Activated naive CD4-positive, alpha-beta T cell (primary cell): ENCODE measurements around the gene KRT84.
"Not testable (repeated sequence)": the region's sequence is repeated elsewhere in the genome, so short reads cannot be mapped to it uniquely, and the experiment has no call there.

Experiments used
- DNase-seq, 4 experiments: peaks; one replicate each; lab custom pipeline; 2025; lab: John Stamatoyannopoulos, UW

Gene KRT84

DNA sequence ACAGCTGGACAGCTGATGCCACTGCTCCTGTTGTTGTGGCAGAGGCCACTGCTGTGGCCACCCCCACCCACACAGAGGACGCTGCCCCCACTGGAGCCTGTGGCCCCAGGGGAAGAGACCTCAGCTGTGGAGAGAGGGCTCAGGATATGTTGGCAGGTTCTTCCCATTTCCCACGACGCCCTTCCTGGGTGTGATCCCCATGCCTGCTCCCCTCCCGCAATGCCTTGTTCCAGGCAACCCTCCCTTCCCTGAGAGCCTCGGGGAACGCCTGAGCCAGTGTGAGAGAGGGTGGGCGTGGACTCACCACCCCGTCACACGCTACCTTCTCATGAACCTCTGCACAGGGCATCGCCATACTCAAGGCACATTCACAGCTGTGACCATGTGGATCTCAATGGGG is 26.4 kb upstream of the KRT84 start:
- DNase-seq, result no peak

DNA sequence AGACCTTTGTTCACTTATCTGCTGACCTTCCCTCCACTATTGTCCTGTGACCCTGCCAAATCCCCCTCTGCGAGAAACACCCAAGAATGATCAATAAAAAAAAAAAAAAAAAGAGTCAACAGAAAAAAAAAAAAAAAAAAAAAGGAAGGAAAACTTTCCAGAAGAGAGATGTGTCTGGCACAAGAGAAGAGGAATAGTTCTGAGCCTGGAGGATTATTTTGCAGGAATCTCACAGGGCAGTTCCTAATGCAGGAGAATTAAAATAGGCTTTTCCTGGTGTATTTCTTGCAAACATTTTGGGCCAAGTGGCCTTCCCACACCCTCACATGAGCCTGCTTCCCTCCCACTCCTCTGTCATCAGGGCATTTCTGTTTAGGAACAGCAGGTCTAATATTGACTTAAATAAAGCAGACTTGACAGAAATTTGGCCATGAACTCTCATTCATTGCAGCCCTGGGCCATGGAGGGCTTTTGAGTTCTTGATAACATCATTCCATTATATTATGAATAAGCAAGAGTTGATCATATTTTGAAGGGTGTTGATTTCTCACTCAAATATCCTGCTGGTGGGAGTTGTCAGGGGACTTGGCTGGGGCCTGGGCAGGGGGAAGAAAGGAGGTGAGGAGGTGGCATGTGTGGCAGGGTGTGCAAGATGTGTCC is 25.3 kb upstream of the KRT84 start:
- not testable (repeated sequence) for DNase-seq

DNA sequence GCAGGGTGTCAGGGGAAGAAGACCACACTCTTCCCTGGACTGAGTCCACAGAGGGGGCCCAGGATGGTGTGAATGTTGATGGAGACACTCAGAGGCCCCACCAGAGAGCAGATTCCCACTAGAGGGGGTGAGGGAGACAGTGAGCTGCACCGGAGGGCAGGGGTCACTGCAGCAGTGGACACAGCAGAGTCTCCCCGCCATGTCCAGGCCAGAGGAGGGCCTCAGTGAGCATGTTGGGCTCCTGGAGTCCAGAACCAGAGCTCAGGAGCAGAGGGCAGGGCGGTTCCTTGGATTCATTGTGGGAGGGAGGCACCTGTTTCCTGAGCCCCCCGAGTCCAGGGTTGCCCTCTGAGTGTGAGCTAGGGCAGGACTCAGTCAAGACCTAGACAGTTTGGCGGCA is 22.5 kb upstream of the KRT84 start:
- no peak for DNase-seq

- DNase-seq, result no peak
These were observed 20.5 kb upstream of the KRT84 start, which contains the start of gene KRT82 for GRCh38 chr12:52405922-52406385. TSS of gene KRT82 (minus strand) at chr12:52406335. CDS start at chr12:52406277, 58 bp downstream.

DNA sequence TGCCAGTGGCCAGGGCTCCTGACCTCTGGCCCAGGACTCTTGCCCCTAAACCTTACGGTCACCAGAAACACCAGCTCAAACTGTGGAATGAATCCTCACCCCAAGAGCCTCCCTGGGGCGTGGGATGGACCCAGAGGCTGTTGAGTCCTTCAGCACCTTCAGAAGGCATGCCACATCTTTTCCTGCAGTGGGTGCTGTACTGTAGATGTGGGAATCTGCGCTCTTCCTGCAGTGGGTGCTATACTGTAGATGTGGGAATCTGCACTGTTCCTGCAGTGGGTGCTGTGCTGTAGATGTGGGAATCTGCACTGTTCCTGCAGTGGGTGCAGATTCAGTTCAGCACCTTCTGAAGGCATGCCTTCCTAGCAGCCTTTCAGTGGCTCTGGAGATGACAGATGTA is 19.5 kb upstream of the KRT84 start:
- DNase-seq, result no peak

- DNase-seq, result no peak
These were observed 18.1 kb upstream of the KRT84 start for GRCh38 chr12:52403561-52403960.

GRCh38 chr12:52402873-52403540 is 17.6 kb upstream of the KRT84 start:
- DNase-seq, result no peak

GRCh38 chr12:52402377-52402776 is 16.9 kb upstream of the KRT84 start:
- no peak for DNase-seq

GRCh38 chr12:52401926-52402325 is 16.5 kb upstream of the KRT84 start:
- DNase-seq, result no peak

DNA sequence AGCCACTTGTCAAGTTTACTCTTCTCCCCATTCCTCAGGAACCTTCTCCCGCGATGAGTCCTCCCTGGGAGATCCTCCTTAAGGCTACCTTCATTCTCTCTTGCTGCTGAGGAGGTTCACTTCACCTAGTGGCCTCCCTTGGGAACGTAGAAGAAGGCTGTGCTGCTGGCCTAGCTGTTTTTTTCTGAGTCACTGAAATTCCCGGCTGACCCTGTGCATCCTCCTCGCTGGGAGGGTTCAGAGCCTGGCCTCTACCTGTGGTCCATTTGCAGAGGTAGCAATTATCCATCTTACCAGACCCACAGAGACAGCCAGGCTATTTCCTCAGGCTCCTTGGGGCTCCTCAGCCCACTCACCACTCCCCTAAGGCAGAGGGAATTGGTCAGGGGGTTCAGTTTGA is 16.1 kb upstream of the KRT84 start:
- DNase-seq, result no peak

DNA sequence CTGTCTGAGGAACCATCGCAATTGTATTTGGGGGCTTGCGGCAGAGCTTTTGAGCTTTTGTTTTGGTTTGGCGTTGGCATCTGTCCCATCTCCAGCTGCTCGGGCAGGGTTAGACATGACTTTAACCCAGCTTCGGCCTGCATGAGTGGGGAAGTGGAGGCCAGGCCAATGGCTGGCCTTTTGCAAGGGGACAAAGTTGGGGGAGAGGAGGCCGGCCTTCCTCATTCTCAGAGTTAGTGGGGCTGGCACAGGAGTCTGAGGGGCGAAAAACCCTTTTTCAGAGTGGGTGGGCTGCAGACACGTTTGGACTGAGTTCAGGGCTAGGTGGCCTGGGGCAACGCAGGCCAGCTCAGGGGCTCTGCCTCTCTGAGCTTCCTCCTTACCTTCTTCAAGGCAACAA is 15.5 kb upstream of the KRT84 start:
- DNase-seq, result no peak

GRCh38 chr12:52399756-52400155 is 14.3 kb upstream of the KRT84 start:
- no peak for DNase-seq

GRCh38 chr12:52398176-52398575 is 12.7 kb upstream of the KRT84 start:
- DNase-seq, result no peak

GRCh38 chr12:52396656-52397055 is 11.2 kb upstream of the KRT84 start:
- DNase-seq, result no peak

GRCh38 chr12:52395761-52396434 is 10.4 kb upstream of the KRT84 start:
- no peak for DNase-seq

DNA sequence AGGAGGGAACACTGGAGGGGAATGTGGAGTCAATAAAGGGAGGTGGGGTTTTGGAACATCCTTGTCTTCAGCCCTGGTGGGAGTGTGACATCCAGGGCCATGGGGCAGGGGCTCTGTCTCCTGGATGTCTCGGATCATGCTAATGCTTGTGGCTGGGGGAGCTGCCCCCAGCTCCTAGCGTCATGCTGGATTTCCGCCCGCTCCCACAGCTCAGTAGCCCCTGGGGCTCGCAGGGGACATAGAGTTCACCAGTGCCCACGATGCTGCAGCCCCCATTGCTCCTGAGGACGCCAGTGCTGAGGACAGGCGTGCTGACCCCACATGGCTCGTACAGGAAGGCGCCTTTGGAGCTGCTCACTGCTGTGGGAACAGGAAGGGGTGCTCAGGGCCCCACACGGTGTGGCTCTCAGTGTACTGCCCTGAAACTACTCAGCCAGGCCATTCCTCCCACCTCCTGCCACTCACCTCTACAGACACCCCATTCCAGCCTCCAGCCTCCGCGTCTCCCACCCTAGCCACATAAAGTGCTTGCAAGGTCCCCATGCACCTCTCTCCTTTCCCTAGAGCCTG is 9.5 kb upstream of the KRT84 start:
- no peak for DNase-seq

DNA sequence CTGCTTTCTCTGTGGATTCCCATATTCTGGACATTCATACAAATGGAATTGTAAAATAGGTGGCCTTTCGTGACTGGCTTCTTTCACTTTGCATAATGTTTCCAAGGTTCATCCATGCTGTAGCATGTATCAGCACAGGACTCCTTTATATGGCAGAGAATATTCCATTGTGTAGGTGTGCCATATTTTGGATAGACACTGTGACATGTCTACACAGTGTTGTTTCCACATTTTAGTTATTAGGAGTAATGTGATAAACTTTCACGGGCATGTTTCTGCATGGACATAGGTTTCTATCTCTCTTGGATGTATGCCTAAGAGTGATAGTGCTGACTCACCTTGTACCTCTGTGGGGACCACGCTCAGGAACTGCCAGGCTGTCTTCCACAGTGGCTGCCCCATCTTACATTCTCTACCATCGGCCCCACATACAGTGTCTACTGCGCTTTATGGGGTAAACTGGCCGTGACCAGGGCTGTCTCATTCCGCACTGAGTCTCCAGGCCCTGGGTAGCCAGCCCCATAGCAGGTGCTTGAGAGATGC is 7.1 kb upstream of the KRT84 start:
- no peak for DNase-seq

DNA sequence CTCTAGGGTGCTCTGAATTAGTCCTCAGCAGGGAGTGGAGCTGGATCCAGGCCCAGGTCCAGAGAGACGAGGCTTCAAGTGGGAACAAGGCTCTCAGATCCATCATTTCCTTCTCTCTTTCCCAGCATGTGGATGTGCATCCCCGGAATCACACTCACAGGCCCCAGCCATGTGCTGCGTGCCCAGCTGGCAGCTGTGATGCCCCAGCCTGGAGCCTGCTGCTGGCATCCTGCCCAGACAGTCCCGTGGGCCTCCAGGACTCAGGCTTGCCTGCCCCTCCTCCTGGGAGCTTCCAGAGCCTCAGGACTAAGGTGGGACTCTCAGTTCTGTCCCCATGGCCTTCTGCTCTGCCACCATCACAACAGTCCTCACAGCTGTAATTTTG is 6.2 kb upstream of the KRT84 start:
- DNase-seq, result no peak

DNA sequence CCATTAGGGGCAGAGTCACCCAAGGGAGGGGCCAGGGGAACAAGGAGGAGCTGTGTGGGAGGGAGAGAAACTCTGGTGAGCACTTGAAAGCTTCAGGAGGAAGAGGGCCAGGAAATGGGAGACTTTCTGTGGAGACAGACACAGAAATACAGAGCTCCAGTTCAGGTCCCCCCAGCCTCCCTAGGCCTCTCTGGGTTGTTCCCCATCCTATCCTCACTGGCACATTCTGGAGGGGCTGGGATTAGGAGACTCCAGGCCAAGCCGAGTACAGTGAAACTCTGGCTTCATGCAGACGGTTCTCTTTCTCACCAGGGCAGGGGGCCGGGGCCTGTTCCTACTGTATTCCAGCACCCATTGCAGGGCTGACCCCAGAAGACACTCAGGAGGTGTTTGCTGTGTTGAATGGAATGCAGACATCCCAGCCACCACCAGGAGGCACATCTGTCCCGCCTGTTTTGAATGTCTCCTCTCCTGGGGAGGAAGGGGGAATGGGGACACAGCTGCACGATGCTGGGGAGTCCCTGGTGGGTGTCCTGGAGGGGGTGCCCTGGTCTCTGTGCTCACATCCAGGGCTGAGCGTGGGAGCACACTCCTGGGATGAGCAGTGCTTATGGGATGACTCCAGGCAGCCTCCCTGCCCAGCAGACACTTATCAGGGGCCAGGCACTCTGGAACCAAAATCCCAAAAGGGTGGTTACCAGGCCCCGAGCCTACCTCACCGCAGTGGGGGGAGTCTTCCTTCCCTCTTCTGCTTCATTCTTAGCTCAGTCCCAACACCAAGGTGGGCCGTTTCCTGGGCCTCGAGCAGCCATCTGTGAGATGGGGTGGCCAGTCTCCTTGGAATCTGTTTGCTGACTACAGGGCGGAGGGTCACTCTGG is 5.5 kb upstream of the KRT84 start:
- peak in 1 of 4 experiments; percentile 2 for DNase-seq

GRCh38 chr12:52389313-52390207 is 4.1 kb upstream of the KRT84 start:
- no peak for DNase-seq

- DNase-seq, result no peak
These were observed 2.4 kb upstream of the KRT84 start for GRCh38 chr12:52387859-52388258.
